Rectal smooth muscle tissue (tissue), 1 donor: ENCODE data around the gene FAM53A.

Experiments used
- H3K27ac ChIP-seq: one replicate; pipeline ENCODE4 v1.7.0; 2013; ENCODE audit warnings: low read depth, low read length, inconsistent platforms
- H3K27me3 ChIP-seq: one replicate; pipeline ENCODE4 v1.7.0; 2013; ENCODE audit warnings: low read length; ENCODE audit not compliant: control insufficient read depth, insufficient read depth
- H3K36me3 ChIP-seq: one replicate; pipeline ENCODE4 v1.7.0; 2013; ENCODE audit warnings: low read length; ENCODE audit not compliant: control insufficient read depth, insufficient read depth
- H3K4me1 ChIP-seq: one replicate; pipeline ENCODE4 v1.7.0; 2013; ENCODE audit warnings: low read length; ENCODE audit not compliant: control insufficient read depth, insufficient read depth
- H3K4me3 ChIP-seq: one replicate; pipeline ENCODE4 v1.7.0; 2013; ENCODE audit warnings: low read length
- H3K9ac ChIP-seq: one replicate; pipeline ENCODE4 v1.7.0; 2013; ENCODE audit warnings: low read length

The FAM53A gene

DNA sequence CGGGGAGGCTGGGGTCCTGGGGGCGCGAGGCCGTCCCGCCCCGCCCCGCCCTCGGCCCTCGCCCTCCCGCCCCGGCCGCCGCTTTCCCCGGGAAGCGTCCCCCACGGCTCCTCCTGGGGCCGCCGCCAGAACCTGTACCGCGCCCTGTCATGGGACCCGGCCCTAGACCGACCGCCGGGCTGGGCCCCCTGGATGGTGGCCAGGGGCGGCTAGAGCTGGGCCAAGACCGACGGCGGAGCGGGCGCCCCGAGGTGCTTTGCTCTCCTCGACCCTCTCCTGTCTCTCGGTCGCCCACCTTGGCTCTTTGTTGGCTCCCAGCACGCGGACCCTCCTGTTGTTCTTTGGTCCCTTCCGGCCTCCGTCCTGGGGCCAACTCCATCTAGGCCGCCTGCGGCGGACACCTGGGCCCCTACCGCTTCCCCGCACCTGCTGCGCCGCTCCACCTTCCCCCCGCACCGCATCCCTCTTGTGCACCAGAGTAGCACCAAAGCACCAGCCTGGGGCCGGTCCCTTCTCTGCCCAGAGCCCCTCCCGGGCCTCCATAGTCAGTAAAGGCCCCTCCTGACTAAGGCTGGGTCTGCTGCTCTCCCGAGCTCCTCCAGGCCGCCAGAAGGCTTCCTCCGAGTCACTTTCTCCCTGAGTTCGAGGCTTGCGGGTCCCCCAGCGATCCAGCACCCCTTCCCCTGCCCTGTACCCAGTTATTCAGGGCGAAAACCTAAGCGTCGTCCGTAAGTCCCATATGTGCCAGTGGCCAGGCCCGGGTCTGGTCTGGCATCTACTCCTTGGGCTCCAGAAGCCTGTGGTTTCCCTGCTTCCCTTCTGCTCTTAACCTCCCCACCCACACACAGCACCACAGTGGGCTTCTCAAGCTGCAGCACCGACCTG lies 37.8 kb upstream of the FAM53A start:
- Histone ChIP-seq H3K9ac (no peak overlapping the region), H3K4me3 (peak overlapping the region; percentile 44), H3K27me3 (no peaks in the 10 kb centered on the region), H3K4me1 (peaks cover 9% of the 10 kb centered on the region), H3K27ac (no peak overlapping the region), H3K36me3 (peaks cover 8% of the 10 kb centered on the region)

DNA sequence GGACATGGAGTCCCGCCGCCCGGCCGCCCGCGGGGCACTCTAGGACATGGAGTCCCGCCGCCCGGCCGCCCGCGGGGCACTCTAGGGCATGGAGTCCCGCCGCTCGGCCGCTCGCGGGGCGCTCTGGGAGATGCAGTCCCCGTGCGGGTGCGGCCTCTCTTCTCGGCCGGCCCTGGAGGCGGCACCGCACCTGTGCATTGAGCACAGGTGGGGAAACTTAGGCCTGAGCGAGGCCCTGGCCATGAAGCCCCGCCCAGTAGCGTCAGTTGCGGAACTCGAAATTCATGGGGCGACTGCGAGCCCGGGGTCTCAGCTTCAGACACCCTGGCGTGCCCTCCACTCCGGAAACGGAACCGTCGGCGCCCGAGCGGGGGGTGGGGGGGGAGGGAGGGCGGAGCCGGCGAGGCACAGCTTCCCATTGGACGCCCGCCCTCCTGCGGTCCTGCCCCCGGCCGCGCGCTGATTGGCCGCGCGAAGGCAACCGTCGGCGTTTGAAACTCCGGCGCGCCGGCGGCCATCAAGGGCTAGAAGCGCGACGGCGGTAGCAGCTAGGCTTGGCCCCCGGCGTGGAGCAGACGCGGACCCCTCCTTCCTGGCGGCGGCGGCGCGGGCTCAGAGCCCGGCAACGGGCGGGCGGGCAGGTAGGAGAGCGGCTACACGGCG lies 37.0 kb upstream of the FAM53A start, which contains the start of the genes TACC3 and TMEM129:
TACC3 (plus strand) TSS at position 519 of the 663 bp plus-strand sequence. CDS start 1,901 bp downstream, outside the sequence.
TMEM129 (minus strand) TSS at position 321 of the 663 bp plus-strand sequence. CDS start 486 bp downstream, outside the sequence.
- Histone ChIP-seq H3K27ac (peak within 1 kb of the TSS; percentile 93), H3K9ac (peak within 1 kb of the TSS; percentile 97), H3K27me3 (no peaks in the 10 kb centered on the region), H3K4me1 (peaks cover 9% of the 10 kb centered on the region), H3K36me3 (peaks cover 12% of the 10 kb centered on the region), H3K4me3 (peak within 1 kb of the TSS; percentile 83)

DNA sequence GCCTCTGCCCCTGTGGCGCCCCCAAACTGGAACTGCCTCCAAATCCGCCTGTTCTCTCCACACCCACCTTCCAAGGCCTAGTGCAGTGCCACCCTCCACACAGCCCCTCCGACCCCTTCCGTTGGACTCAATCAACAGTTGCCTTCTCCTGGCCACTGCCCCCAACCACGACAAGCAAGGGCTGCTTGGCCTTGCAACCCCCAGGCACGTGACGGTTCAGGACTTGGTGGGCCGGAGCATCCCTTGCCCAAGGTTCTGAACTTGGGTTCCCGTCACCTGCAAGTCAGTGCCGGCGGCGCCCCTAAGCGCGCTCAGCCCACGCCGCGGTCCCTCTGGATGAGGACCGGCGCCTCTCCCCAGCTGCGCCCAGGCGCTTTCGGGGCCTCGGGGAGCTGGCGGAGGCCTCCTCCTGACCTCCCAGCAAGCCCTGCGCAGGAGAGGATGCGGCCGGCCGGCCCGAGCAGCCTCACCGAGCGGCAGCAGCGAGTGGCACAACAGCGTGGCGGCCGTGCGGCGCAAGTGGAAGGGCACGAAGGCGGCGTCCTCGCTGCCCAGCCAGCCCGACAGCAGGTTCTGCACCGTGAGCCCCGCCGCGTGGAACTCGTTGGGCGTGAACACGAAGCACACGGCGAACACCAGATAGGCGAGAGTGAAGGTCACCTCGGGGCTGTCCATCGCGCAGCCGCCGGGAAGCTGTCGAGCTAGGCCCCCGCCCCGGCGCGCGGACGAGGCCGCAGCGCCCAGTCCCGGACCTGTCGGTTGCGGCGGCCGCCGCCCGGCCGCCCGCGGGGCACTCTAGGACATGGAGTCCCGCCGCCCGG lies 36.3 kb upstream of the FAM53A start:
- peak overlapping the region; percentile 97 for H3K9ac ChIP-seq
- peak overlapping the region; percentile 93 for H3K27ac ChIP-seq
- peaks cover 9% of the 10 kb centered on the region for H3K4me1 ChIP-seq
- H3K4me3 ChIP-seq: peak overlapping the region; percentile 83
- peaks cover 12% of the 10 kb centered on the region for H3K36me3 ChIP-seq
- no peaks in the 10 kb centered on the region for H3K27me3 ChIP-seq

- peaks cover 12% of the 10 kb centered on the region for H3K36me3 ChIP-seq
- H3K27me3 ChIP-seq: no peaks in the 10 kb centered on the region
- no peak overlapping the region for H3K9ac ChIP-seq
- no peak overlapping the region for H3K27ac ChIP-seq
- H3K4me3 ChIP-seq: no peak overlapping the region
- H3K4me1 ChIP-seq: peaks cover 9% of the 10 kb centered on the region
Measured at GRCh38 chr4:1718095-1718850, 34.2 kb upstream of the FAM53A start.

DNA sequence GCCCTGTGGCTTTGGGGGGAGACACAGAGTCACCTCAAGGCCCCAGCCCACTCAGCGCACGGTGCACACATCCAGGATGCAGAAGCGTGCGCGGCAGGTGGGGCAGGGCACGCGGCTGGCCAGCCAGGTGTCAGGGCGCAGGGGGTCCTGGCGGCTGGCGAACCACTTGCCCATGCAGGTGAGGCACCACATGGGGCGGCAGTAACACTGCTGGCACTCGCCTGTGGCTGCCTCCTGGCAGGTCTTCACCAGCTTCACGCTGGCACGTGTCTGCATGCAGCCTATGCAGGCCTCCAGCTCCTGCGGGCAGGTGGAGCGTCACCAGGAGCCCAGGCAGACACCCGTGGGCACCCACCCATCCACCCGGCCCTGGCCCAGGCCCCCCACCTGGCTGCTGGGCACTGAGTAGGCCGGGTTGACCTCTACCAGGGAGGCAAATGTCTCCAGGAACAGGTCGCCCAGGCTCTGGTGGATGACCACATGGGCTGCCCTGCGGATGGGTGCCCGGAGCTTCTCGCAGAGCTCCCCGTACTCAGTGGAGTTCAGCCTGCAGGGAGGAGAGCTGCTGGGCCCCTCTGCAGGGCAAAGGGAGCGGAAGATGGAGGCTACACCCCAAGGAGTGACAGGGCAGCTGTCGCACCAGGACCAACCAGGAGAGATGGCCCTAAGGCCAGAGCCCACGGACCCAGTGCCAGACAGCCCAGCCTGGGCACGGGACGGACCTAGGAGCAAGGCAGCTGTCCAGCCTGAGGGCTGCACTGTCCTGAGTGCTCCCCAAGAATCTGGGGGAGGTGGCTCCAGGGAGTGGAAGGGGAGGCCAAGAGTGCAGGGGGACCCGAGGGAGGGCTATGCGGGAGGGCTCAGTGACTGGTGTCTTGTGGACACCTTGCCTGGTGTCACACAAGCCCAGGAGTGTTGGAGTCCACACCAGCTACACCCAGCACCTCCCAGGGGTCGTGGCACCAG lies 33.3 kb upstream of the FAM53A start:
- H3K27ac ChIP-seq: no peak overlapping the region
- H3K36me3 ChIP-seq: peaks cover 12% of the 10 kb centered on the region
- no peak overlapping the region for H3K9ac ChIP-seq
- no peaks in the 10 kb centered on the region for H3K27me3 ChIP-seq
- peaks cover 9% of the 10 kb centered on the region for H3K4me1 ChIP-seq
- H3K4me3 ChIP-seq: no peak overlapping the region

GRCh38 chr4:1716065-1716945 lies 32.2 kb upstream of the FAM53A start:
- Histone ChIP-seq H3K27ac (no peak overlapping the region), H3K4me3 (no peak overlapping the region), H3K27me3 (no peaks in the 10 kb centered on the region), H3K9ac (no peak overlapping the region), H3K4me1 (peaks cover 10% of the 10 kb centered on the region), H3K36me3 (peaks cover 12% of the 10 kb centered on the region)

DNA sequence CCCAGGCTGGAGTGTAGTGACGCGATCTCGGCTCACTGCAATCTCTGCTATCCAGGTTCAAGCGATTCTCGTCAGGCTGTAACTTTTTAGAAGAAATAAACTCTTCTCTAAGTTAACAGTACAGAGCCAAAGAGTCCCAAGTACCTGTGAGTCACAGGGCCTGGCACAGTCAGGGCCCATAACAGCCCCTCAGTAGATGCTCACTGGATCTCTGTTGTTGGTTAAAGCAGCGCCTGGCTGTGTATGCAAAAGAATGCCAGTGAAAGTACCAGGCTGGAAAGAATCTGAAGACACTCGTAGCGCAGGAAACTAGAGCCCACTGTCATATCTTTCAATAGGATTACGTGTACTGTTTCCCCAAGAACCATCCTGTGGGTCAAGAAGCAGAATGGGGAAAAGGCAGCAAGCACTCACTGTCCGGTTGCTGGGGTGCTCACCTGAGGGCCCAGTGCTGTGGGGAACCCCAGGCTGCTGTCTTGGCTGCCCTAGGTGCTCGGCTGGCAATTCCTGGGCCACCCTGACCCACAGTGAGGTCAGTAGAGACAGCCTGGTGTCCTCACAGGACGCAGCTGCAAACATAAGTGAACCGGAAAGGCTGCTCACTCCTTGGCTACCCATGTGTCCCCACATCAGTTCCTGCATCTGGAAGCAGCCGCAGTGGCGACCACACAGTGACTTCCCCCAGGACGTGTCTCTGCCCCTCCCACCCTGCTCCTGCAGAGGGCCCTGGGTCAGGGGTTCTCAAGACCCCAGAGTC lies 31.1 kb upstream of the FAM53A start:
- no peaks in the 10 kb centered on the region for H3K27me3 ChIP-seq
- no peak overlapping the region for H3K4me3 ChIP-seq
- H3K27ac ChIP-seq: no peak overlapping the region
- H3K9ac ChIP-seq: no peak overlapping the region
- peaks cover 14% of the 10 kb centered on the region for H3K4me1 ChIP-seq
- peaks cover 12% of the 10 kb centered on the region for H3K36me3 ChIP-seq

DNA sequence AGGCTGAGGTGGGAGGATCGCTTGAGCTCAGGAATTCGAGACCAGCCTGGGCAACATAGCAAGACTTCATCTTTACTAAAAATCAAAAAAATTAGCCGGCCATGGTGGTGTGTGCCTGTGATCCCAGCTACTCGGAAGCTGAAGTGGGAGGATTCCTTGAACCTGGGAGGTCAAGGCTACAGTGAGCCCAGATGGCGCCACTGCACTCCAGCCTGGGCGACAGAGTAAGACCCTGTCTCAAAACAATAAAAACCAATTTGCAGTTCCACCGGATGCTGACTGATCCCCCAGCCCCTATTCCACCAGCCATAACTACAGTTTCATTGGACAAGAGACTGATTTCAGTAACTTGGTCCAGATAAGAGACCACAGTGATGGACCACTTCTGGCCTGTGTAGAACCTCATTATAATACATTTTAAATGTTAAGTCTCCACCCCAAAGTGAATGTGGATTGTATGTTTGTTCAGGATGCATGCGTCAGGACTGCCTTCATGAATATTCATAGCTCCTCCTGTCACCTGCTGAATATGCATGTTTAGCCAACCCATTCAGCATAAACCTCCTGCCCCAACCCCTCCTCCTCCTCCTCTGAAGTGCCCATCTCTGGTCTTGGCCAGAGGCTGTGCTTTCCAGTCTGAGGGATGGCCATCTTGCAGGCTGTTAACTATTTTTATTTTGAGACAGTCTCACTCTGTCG lies 30.3 kb upstream of the FAM53A start:
- peaks cover 7% of the 10 kb centered on the region for H3K4me1 ChIP-seq
- no peaks in the 10 kb centered on the region for H3K27me3 ChIP-seq
- no peak overlapping the region for H3K9ac ChIP-seq
- no peak overlapping the region for H3K4me3 ChIP-seq
- H3K27ac ChIP-seq: no peak overlapping the region
- H3K36me3 ChIP-seq: peaks cover 14% of the 10 kb centered on the region

GRCh38 chr4:1713003-1713851 lies 29.1 kb upstream of the FAM53A start:
- peak overlapping the region; percentile 97 for H3K27ac ChIP-seq
- H3K27me3 ChIP-seq: no peaks in the 10 kb centered on the region
- H3K4me3 ChIP-seq: peak overlapping the region; percentile 94
- H3K36me3 ChIP-seq: peaks cover 10% of the 10 kb centered on the region
- H3K4me1 ChIP-seq: peaks cover 6% of the 10 kb centered on the region
- peak overlapping the region; percentile 68 for H3K9ac ChIP-seq
